K562 (cell line): ENCODE data around the gene VSIG1. TPM values are rescaled to one million over a fixed set of nuclear protein-coding genes. Genes with fewer than 3 reads are reported as not detected.

Experiments
- ATAC-seq: fragments of 200-7000 bp; cut with Tn5 transposase; 3 replicates; pipeline ENCODE4 v1.9.1; 2020; ENCODE audit warnings: moderate library complexity
- BruUV-seq: library from RNA; stranded (reverse); fragments of 400-500 nt; replicated peaks from 2 replicates; lab custom pipeline; 2021; lab: Mats Ljungman, UMichigan
- CTCF ChIA-PET: fragments of 300-600 bp; formaldehyde crosslinking; extraction: SDS; loops from one replicate; lab custom pipeline; 2021; ENCODE audit warnings: low intra/inter-chr PET ratio; lab: Yijun Ruan, JAX
- POLR2A ChIA-PET: fragments of 300-600, 350-650 bp; sonication (Branson Sonifier 250); formaldehyde crosslinking; extraction: SDS; loops from one replicate; lab custom pipeline; 2021; ENCODE audit warnings: antibody characterized with exemption, inconsistent platforms; lab: Yijun Ruan, JAX
- DNase-seq, 4 experiments: peaks; one replicate each; pipeline versions ENCODE4 v3.0.0 to v3.0.0-alpha.2; 2011 to 2018; ENCODE audit warnings: low spot score in 3 of 4, mixed read lengths in 3 of 4; ENCODE audit errors: extremely low read depth in 1 of 4
- FAIRE-seq: peaks from 2 replicates; lab custom pipeline; 2011; peaks lifted over from hg19 to GRCh38; lab: Jason Lieb, UNC
- H2AFZ ChIP-seq: 2 replicates; pipeline ENCODE4 v1.6.0; 2011; ENCODE audit warnings: low read depth, low read length, control low read depth, inconsistent platforms
- H3K27ac ChIP-seq: fragments of 200-600 bp; 3 replicates; pipeline ENCODE4 v1.8.0; 2011; ENCODE audit warnings: low read depth, mild to moderate bottlenecking, control low read depth, inconsistent platforms, low read length, moderate library complexity, mixed read lengths; ENCODE audit errors: extremely low read depth
- H3K27me3 ChIP-seq, 2 experiments: fragments of 300-600 bp in 1 of 2; 2 replicates in 1 of 2; 3 replicates in 1 of 2; pipeline versions ENCODE4 v1.6.0 to v1.8.0; 2011; ENCODE audit warnings: inconsistent platforms in 2 of 2, low read length in 2 of 2, mild to moderate bottlenecking in 1 of 2, mixed read lengths in 1 of 2, moderate library complexity in 1 of 2; ENCODE audit not compliant: control insufficient read depth in 2 of 2, insufficient read depth in 2 of 2
- H3K36me3 ChIP-seq: fragments of 300-600 bp; 3 replicates; pipeline ENCODE4 v1.8.0; 2011; ENCODE audit warnings: mild to moderate bottlenecking, low read length, inconsistent platforms; ENCODE audit not compliant: control insufficient read depth, insufficient read depth
- H3K4me1 ChIP-seq, 2 experiments: fragments of 200-600 bp in 1 of 2; replicated peaks in 1 of 2; 2 replicates in 1 of 2; 3 replicates in 1 of 2; pipeline versions ENCODE4 v1.5.1 to v1.8.0; 2011; ENCODE audit warnings: inconsistent platforms in 2 of 2, low read length in 2 of 2, mild to moderate bottlenecking in 1 of 2, mixed read lengths in 1 of 2, moderate library complexity in 1 of 2; ENCODE audit not compliant: control insufficient read depth in 2 of 2, insufficient read depth in 2 of 2
- H3K4me2 ChIP-seq: 2 replicates; pipeline ENCODE4 v1.6.1; 2011; ENCODE audit warnings: low read length, control low read depth, inconsistent platforms, mixed read lengths; ENCODE audit not compliant: insufficient read depth
- H3K4me3 ChIP-seq: fragments of 200-600 bp; sonication (generic), shearing (Covaris generic); 2 replicates; pipeline ENCODE4 v1.5.1; 2016; ENCODE audit warnings: control low read depth, inconsistent platforms
- H3K79me2 ChIP-seq: fragments of 200-600 bp; 3 replicates; pipeline ENCODE4 v1.8.0; 2011; ENCODE audit warnings: low read length, inconsistent platforms; ENCODE audit not compliant: control insufficient read depth, insufficient read depth
- H3K9ac ChIP-seq, 2 experiments: 2 replicates each; pipeline versions ENCODE4 v1.6.0 to v1.6.1; 2011; ENCODE audit warnings: low read depth in 2 of 2, low read length in 2 of 2, control low read depth in 1 of 2, inconsistent platforms in 1 of 2, mild to moderate bottlenecking in 1 of 2, mixed read lengths in 1 of 2; ENCODE audit not compliant: insufficient read depth in 1 of 2
- H3K9me1 ChIP-seq: one replicate; pipeline ENCODE4 v1.6.0; 2011; ENCODE audit warnings: inconsistent platforms, mild to moderate bottlenecking, low read length, moderate library complexity; ENCODE audit not compliant: control insufficient read depth, insufficient read depth
- H3K9me3 ChIP-seq: replicated peaks from 2 replicates; pipeline ENCODE4 v1.5.1; 2011; ENCODE audit warnings: low read depth, low read length, inconsistent platforms; ENCODE audit not compliant: control insufficient read depth, insufficient read depth
- H4K20me1 ChIP-seq: replicated peaks from 2 replicates; pipeline ENCODE4 v1.6.1; 2011; ENCODE audit warnings: low read length, inconsistent platforms, mixed read lengths; ENCODE audit not compliant: control insufficient read depth, insufficient read depth
- KDM1A ChIP-seq, 2 experiments: fragments of 450-650 bp; IDR thresholded peaks; 2 replicates each; pipeline ENCODE4 v1.6.1; 2016; ENCODE audit warnings: mild to moderate bottlenecking in 2 of 2
- LARP7 ChIP-seq: fragments of 450-650 bp; IDR thresholded peaks from 2 replicates; pipeline ENCODE4 v1.6.1; 2016
- SP1 ChIP-seq: sonication (generic); formaldehyde crosslinking; IDR thresholded peaks from 2 replicates; pipeline ENCODE4 v1.8.1; 2022; ENCODE audit warnings: mild to moderate bottlenecking, missing genetic modification reagents
- TOE1 ChIP-seq, 2 experiments: fragments of 450-650 bp in 1 of 2; sonication (generic) in 1 of 2; formaldehyde crosslinking in 1 of 2; IDR thresholded peaks; 2 replicates each; pipeline versions ENCODE4 v1.7.1 to v1.8.0; 2016 to 2022; ENCODE audit warnings: borderline replicate concordance in 2 of 2, mild to moderate bottlenecking in 2 of 2, antibody characterized with exemption in 1 of 2, inconsistent platforms in 1 of 2, low read depth in 1 of 2, missing genetic modification reagents in 1 of 2, moderate library complexity in 1 of 2
- ZKSCAN1 ChIP-seq: fragments of 150-350 bp; IDR thresholded peaks from 2 replicates; pipeline ENCODE4 v1.6.1; 2016; ENCODE audit warnings: low read depth, low read length
- WGBS: fragments of 100-300 bp; shearing (Covaris generic); methylation state at CpG from one replicate; pipeline ENCODE4 v1.1.6; 2016; ENCODE audit warnings: low coverage, mixed read lengths; ENCODE audit not compliant: insufficient coverage; ENCODE audit errors: missing lambda C conversion rate; 5-methylcytosine and 5-hydroxymethylcytosine counted together
- in situ Hi-C: fragments of 300-500 bp; cut with MboI; formaldehyde crosslinking; loops from 4 replicates; pipeline ENCODE4 v1.15.0; 2018; ENCODE audit warnings: inconsistent platforms, mixed read lengths
- intact Hi-C: fragments of 100-400 bp; cut with micrococcal nuclease; formaldehyde crosslinking; loops from 2 replicates; pipeline ENCODE4 v1.14.2; 2022
- polyA plus RNA-seq, 8 experiments: library from polyadenylated mRNA; depleted of rRNA in 4 of 8; stranded (reverse) in 5 of 8; unstranded in 3 of 8; fragments of >200 nt; fragmentation: Nextera tagmentation in 2 of 8; fragmentation: Illumina TruSeq in 1 of 8; extraction: Ambion mirVana in 2 of 8; extraction: Trizol in 1 of 8; gene quantifications; 2 replicates each; pipeline versions ENCODE4 v1.2.1 to v1.2.3, GENCODE V29; 2011 to 2014; ENCODE audit warnings: inconsistent platforms in 1 of 8, missing spikeins in 1 of 8
- total RNA-seq, 7 experiments: library from RNA; depleted of rRNA in 6 of 7; stranded (reverse); fragments of >200 nt in 6 of 7; fragmentation: Illumina TruSeq in 2 of 7; extraction: Trizol in 2 of 7; gene quantifications; 2 replicates each; pipeline versions ENCODE4 v1.2.1 to v1.2.3, GENCODE V29; 2011 to 2021; ENCODE audit warnings: low replicate concordance in 1 of 7

VSIG1 gene
- total and polyA plus RNA-seq, 9 of the 15 experiments (the other 6 are each of a cell fraction or from before 2014, with no cell fraction given) = not detected

GRCh38 chrX:108028854-108029253 is 16.0 kb upstream of the VSIG1 start:
- H3K9me3 ChIP-seq = no peaks in the 10 kb centered on the region
- H3K4me3 ChIP-seq = no peak overlapping the region
- ChIA-PET POLR2A (no interaction called here), CTCF (no interaction called here)
- no TSS peak for BruUV-seq
- no peaks in the 10 kb centered on the region for H3K27me3 ChIP-seq
- no peaks in the 10 kb centered on the region for H3K79me2 ChIP-seq
- H4K20me1 ChIP-seq = no peaks in the 10 kb centered on the region
- intact Hi-C loops = loop anchor here (10.0 kb wide), 1 partner anchor 506 kb away; no protein-coding TSS in a partner anchor
- TF ChIP-seq TOE1 (IDR thresholded peaks at IDR 0.05; ENCODE audit: borderline replicate concordance) = no peak
- TF ChIP-seq TOE1 (CRISPR knock-in tag; IDR thresholded peaks at IDR 0.05; ENCODE audit: borderline replicate concordance, low read depth) = no peak
- TF ChIP-seq ZKSCAN1 = no peak
- H3K9me1 ChIP-seq = no peaks in the 10 kb centered on the region
- H3K27ac ChIP-seq = no peak overlapping the region
- no peak for ATAC-seq
- WGBS = 7% methylated on average over 1 of the region's 1 CpG
- H3K4me2 ChIP-seq = no peak overlapping the region
- no peak overlapping the region for H2AFZ ChIP-seq
- in situ Hi-C loops = no loop called here
- H3K36me3 ChIP-seq = no peaks in the 10 kb centered on the region
- no peaks in the 10 kb centered on the region for H3K4me1 ChIP-seq
- no peak for DNase-seq
- FAIRE-seq = no peak
- H3K9ac ChIP-seq = no peak overlapping the region

- ATAC-seq = no peak
- no peaks in the 10 kb centered on the region for H3K36me3 ChIP-seq
- BruUV-seq = no TSS peak
- H3K27ac ChIP-seq = no peak overlapping the region
- no peaks in the 10 kb centered on the region for H3K27me3 ChIP-seq
- H3K4me2 ChIP-seq = no peak overlapping the region
- no peaks in the 10 kb centered on the region for H3K9me1 ChIP-seq
- FAIRE-seq = no peak
- no peak for DNase-seq
- H2AFZ ChIP-seq = no peak overlapping the region
- 14% methylated on average over 5 of the region's 5 CpGs for WGBS
- peak; percentile 21 to 26; a peak in 1 of 4 replicates for TF ChIP-seq KDM1A (IDR thresholded peaks at IDR 0.05)
- TF ChIP-seq SP1 (CRISPR knock-in tag) = no peak
- TF ChIP-seq LARP7 = no peak
- H3K9me3 ChIP-seq = no peaks in the 10 kb centered on the region
- ChIA-PET CTCF (no interaction called here), POLR2A (interaction anchor here (0.6 kb wide), 1 partner anchor 50 kb away, joined by 4 read pairs; no protein-coding TSS in a partner anchor)
- in situ Hi-C loops = no loop called here
- no peak overlapping the region for H3K4me3 ChIP-seq
- H3K4me1 ChIP-seq = no peaks in the 10 kb centered on the region
- no peaks in the 10 kb centered on the region for H3K79me2 ChIP-seq
- no peaks in the 10 kb centered on the region for H4K20me1 ChIP-seq
- intact Hi-C loops = loop anchor here (10.0 kb wide), 1 partner anchor 505 kb away; no protein-coding TSS in a partner anchor
- no peak overlapping the region for H3K9ac ChIP-seq
Observed at GRCh38 chrX:108029928-108030711, 14.7 kb upstream of the VSIG1 start.
